Ecto neural progenitor cell (in vitro differentiated cells): ENCODE data around the gene PHF5A.
"Not testable (repeated sequence)": the region's sequence is repeated elsewhere in the genome, so short reads cannot be mapped to it uniquely, and the experiment has no call there.

Source experiments
- DNase-seq: peaks from one replicate; pipeline ENCODE4 v3.0.0-alpha.2; 2018; ENCODE audit warnings: low spot score

Gene PHF5A

GRCh38 chr22:41446639-41447434 is 21.7 kb downstream of the PHF5A start, which contains the start of gene TOB2:
TSS of gene TOB2 (minus strand) at chr22:41446801. CDS start at chr22:41437345, 9,456 bp downstream.
- DNase-seq: peak; percentile 98

- no peak for DNase-seq
Measured at GRCh38 chr22:41446057-41446501, 22.4 kb downstream of the PHF5A start.

- DNase-seq: peak; percentile 71
Measured at GRCh38 chr22:41445129-41446056, 23.1 kb downstream of the PHF5A start.

GRCh38 chr22:41444360-41445128 is 23.9 kb downstream of the PHF5A start:
- peak; percentile 97 for DNase-seq

- no peak for DNase-seq
Measured at GRCh38 chr22:41442240-41442792, 26.2 kb downstream of the PHF5A start.

- not testable (repeated sequence) for DNase-seq
Measured at GRCh38 chr22:41440511-41440910, 28.0 kb downstream of the PHF5A start.

- no peak for DNase-seq
Measured at GRCh38 chr22:41437198-41437597, 31.3 kb downstream of the PHF5A start.

- DNase-seq: no peak
Measured at GRCh38 chr22:41436322-41437113, 32.0 kb downstream of the PHF5A start.

- DNase-seq: no peak
Measured at GRCh38 chr22:41435560-41435959, 32.9 kb downstream of the PHF5A start.

GRCh38 chr22:41434361-41435003 is 34.0 kb downstream of the PHF5A start:
- DNase-seq: not testable (repeated sequence)

GRCh38 chr22:41433480-41433879 is 35.0 kb downstream of the PHF5A start:
- DNase-seq: not testable (repeated sequence)

- no peak for DNase-seq
Measured at GRCh38 chr22:41431656-41432055, 36.8 kb downstream of the PHF5A start.

- DNase-seq: no peak
Measured at GRCh38 chr22:41429951-41430332, 38.5 kb downstream of the PHF5A start.

GRCh38 chr22:41429232-41429950 is 39.1 kb downstream of the PHF5A start:
- DNase-seq: no peak

- DNase-seq: no peak
Measured at GRCh38 chr22:41425660-41426365, 42.7 kb downstream of the PHF5A start.

GRCh38 chr22:41418717-41419116 is 49.8 kb downstream of the PHF5A start:
- DNase-seq: no peak

- no peak for DNase-seq
Measured at GRCh38 chr22:41417622-41418390, 50.7 kb downstream of the PHF5A start.

- no peak for DNase-seq
Measured at GRCh38 chr22:41415554-41415953, 52.9 kb downstream of the PHF5A start.
